Stimulated activated CD4-positive, alpha-beta T cell treated with anti-CD3 and anti-CD28 coated beads, TNF-alpha, amount 100 ng/mL, for 48 hours (primary cell): ENCODE data around the gene HP1BP3.
A peak's percentile ranks its signal among the peaks of the same experiment; 100 is the strongest.

Experiments
- DNase-seq, 3 donors: peaks; one replicate each; pipeline ENCODE4 v3.0.0-alpha.2; 2020; ENCODE audit warnings: low read depth in 3 of 3

HP1BP3 gene

GRCh38 chr1:20770314-20771087, 16.6 kb downstream of the HP1BP3 start:
- DNase-seq, result no peak

GRCh38 chr1:20767271-20767670, 19.8 kb downstream of the HP1BP3 start:
- no peak for DNase-seq

DNA sequence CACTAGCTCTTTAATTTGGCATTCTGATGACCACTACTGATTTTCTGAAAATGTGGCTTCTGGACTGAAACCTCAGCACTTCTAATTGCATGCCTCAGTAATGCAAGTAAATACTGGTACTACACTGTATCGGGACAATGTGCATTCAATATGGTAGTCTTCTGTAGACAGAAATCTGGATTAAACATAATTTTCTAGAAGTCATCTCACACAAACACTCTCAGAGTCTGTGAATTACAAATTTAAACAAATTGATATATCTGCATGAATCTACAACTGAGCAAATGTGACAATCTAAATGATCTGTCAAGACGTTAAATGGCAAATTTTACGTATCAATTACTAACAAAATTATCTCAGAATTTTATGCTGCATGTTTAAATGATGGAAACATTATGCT, 23.7 kb downstream of the HP1BP3 start:
- no peak for DNase-seq

DNA sequence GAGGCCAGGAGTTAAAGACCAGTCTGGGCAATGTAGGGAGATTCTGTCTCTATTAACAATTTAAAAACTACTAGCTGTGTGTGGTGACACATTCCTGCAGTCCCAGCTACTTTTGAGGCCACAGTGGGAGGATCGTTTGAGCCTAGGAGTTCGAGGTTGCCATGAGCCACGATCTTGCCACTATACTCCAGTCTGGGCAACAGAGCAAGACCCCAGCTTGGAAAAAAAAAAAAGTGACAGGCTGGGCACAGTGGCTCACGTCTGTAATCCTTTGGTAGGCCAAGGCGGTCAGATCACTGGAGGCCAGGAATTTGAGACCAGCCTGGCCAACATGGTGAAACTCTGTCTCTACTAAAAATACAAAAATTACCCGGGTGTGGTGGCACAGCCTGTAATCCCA, 26.8 kb downstream of the HP1BP3 start:
- DNase-seq, result no peak

DNA sequence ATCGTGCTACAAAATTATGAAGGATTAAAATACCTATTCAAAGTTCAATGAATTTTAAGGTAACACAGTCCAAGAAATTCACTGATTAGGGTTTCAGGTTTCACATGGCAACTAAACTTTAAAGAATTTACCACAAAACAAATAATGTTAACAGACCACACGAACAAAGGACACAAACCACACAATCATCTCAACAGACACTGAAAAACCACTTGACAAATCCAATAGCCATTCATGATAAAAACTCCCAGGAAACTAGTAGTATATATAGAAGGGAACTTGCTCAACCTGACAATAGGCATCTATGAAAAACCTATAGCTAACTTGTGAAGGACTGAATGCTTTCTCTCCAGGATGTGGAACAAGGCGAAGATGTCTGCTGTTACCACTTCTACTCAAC, 33.5 kb downstream of the HP1BP3 start:
- no peak for DNase-seq

GRCh38 chr1:20751462-20751990, 35.6 kb downstream of the HP1BP3 start:
- no peak for DNase-seq

DNA sequence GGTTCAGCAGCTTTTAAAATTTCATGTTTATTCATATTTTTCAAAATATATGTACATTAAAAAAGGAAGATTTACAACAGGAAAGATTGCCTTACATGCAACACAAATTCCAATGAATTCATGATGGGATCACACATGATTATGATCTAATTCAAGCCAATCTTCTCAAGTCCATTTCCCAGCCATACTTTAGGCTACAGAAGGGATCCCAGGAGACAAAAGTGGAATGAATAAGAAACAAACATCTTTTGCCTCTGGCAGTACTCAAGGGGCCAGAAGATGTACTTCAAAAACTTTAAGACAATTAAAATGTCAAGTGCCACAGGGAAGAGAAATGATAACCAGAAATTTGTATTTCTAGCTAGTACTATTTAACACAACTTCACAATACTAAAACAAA, 44.4 kb downstream of the HP1BP3 start:
- no peak for DNase-seq

DNA sequence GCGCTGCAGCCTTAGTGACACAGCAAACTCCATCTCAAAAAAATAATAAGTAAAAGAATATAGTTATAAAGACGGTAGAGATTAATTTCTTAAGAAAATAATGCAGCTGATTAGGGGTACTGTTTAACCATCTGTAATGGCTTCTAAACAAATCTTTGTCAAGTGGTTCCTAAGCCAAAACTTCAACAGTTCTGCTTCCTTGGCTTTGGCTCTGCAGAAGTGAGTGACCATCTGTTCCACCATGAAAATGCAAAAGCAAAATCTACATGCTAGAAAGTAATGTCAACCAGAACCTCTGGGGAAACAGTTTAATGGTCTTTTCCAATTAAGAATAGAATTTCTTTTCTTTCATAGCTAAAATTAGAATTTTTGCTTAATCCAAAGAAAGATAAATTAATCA, 46.3 kb downstream of the HP1BP3 start:
- DNase-seq, result no peak

DNA sequence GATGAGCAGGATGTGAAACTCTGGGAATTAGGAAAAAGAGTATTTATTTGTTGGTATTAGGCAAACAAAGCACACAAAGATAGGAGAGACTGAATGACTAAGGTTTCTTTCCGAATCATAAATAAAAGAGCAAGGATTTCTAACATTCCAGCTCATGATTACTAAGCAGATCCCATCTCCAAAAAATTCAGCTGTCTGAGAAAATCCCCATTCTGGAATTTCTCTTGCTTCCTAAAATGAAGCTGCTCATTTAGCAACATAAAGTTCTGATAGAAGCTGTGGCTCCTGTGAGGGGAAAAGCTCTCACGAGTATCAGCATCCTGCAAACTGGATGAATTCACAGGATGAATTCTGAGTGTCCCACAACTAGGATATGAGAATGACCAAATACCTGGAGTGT, 47.9 kb downstream of the HP1BP3 start:
- no peak for DNase-seq

DNA sequence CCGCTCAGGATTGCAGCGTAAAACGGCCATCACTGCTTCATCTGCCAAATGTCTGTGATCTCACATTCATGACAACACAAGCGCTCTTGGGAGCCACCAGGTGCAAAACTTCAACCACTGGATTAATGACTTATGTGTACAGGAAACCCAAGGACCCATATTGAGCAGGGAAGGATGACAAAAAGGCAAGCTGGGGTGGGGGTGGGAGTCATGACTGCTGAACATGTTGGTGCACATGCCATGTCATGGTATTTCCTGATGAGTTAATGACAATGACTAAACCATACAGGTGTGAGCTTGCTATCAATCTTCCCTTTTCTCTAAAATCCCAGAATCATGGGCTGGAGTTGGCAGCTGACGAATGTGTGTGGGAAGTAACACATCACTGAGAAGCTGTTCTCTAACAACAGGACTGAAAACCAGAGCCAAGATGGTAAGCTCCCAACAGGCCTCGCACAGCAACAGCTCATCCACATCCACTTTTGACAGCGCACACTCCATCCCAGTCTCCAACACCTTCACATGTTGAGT, 51.5 kb downstream of the HP1BP3 start:
- DNase-seq, result no peak

DNA sequence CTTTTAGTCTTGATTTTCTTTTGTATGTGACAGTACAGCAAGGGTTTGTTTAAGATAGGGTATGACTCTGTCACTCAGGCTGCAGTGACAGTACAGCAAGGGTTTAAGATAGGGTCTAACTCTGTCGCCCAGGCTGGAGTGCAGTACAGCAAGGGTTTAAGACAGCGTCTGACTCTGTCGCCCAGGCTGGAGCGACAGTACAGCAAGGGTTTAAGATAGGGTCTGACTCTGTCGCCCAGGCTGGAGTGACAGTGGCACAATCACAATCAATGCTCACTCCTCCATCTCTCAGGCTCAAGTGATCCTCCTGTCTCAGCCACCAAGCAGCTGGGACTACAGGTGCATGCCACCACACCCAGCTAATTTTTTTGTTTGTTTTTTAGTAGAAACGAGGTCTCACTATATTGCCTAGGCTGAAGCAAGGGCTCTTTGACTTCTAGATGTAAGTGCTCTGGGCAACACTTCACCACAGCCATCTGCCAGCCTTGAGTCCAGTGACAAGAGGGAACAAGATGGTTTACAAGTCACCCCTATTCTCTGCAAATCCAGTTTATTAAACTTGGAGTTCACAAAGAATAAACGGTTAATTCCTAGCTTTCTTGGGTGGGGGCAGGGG, 53.6 kb downstream of the HP1BP3 start:
- DNase-seq, result no peak

GRCh38 chr1:20732588-20733359, 54.3 kb downstream of the HP1BP3 start, which contains the start of gene SH2D5:
Gene SH2D5 (minus strand): TSS chr1:20732703. CDS start chr1:20728044, 4,659 bp downstream.
- peak; percentile 53 to 69 (median 61) for DNase-seq

GRCh38 chr1:20732071-20732587, 55.0 kb downstream of the HP1BP3 start:
- peak in 2 of 3 donors; percentile 26 to 47 for DNase-seq

DNA sequence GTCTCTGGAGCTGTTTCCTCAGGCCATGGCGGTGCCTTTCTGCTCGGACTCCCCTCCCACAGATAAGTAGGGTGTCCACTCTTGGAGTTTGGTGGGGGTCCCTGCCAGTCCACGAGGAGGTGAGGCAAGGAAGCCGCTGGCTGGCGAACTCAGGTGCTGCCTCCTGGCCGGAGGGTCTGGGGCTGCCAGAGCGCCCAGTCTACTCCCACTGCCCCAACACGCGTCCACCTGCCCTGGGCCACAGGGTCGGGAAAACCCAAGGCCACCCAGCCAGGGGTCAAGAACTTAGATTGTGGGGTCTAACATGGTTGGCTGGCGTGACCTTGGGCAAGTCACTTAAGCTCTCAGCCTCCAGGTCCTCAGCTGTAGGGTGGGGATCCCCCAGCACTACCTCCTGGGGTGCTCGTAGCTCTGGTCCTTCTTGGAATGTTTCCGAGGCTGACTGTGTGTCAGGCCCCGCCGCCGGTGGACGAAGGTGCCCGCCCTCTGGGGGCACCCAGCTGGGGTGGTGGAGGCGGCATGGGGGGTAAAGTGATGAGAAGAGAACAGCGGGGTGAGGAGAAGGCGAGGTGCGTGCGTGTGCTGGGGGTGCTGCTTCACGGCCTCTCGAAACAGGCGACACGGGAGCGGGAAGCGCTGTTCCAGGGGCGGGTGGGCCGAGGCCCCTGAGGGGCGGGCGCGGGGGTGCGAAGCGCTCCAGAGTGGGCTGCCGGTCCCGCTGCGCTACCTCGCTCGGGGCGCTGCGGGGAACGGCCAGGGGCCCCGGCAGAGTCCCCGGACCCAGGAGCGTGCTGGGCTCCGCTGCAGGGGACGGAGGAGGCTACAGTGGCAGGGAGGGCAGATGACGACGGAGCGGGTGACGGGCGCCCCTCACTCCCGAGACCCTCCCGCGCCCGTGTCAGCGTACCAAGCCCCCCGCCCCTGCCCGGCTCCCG, 55.8 kb downstream of the HP1BP3 start:
- no peak for DNase-seq

DNA sequence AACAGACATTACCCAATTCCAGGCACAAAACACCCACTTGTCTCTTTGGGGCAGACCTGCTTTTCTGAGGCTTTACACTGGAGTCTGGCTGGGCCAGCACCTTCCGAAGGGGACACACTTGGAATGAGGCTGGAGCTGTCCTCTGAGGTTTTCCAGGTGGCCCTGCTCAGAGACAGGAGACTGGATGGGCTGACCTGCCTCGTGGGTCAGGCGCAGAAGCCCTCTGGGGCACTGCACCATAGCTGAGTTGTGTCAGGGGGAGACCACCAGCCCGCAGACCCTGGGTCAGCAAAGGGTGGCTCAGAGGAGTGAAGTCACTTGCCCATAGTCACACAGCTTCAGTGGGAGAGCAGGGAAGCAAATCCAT, 56.4 kb downstream of the HP1BP3 start:
- DNase-seq, result no peak

DNA sequence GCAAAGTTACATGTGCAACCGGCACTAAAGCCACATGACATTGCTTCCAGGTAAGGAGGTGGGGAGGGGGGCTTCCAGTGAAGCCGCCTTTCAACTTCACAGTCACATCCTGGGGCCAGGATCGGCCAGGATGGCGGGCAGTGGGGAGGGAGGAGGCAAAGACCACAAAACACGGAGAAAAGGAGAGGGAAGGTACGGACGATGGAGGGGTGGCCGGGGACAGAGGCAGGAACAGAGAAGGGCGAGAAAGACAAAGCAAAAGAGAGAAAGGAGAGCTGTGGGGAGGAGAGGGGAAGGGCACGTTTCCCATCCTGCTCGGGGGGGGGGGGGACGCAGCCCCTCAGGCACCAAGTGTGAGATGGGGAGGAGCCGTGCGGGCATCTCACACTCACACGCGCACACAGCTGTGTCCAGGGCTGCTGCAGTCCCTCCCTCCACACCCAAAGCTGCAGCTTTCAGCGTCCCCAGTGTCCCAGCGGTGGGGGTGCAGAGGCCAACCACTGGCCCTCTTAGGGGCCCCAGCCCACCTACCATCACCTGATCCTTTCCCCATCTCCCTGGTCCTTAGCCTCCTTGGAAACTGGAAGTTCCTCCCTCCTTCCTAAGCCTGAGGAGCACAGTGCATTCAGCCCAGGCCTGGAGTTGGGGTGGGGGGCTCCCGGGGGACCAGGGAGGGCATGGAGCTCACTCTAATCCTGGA, 57.0 kb downstream of the HP1BP3 start:
- DNase-seq, result no peak

DNA sequence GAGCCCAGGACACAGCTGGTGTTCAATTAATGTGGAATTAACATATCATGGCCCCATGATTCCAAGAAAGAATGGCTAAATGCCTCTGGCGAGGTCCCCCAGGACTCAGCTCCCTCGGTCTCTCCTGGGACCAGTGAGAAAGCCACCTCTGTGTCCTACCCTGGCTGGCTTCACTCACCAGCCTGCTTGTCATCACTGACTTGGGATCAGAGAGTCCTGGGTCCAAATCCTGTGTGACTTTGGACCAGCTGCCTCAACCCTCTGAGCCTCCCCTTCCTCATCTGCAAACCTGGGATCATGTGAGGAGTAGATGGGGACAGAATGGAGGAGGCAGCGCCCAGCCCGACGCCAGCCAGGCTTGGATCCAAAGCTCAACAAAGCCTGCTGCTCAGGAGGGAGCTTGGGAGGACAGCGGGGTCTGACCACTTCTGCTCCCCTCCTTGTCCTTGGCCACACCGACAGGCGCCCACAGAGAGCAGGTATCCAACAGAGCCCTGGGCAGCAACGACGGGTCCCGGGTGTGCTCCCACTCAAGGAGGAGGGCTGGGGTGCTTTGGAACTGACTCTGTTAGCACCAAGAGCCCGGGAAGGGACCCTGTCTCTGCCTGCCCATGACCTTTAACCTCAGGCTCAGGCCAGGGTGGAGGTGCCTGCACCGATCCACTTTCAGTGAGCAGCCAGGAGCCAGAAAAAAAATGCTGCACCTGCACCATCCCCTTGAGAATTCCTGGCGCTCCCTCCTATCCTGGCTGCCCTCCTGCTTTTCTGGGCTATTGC, 57.8 kb downstream of the HP1BP3 start:
- DNase-seq, result no peak

DNA sequence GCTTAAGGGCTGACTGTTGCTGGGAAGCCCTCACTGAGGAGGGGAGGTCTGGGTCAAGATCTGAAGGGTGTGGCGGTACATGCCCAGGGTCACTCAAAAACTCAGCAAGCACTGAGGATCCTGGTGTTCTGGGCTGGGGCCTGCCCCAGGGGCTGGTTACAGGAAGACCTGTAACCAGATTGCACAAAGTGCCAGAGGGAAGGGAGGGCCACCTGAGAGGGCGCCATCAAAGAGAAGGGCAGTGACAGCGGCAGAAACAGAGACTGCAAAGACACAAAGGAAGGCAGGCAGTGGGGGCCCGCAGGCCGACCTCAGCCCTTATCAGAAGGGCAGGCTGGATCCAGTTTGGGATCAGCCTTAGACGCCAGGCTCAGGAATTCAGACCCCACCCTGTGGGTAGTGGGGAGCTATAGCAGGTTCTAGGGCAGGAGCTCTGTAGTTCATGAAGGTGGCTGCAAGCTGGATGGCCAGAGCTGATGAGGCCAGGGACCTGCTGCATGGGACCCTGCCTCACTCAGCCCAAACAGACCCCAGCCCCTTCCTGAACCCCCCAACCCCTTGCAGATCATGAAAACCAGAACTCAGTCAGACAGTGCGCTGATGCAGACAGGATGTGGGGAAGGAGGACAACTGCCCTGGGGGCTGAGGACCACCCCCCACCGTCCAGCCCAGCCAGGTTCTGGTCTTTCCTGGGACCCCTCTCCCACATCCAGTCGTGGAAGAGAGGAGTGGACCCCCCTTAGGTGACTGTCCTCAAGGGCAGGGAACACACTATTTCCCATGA, 58.5 kb downstream of the HP1BP3 start:
- DNase-seq, result no peak
